K562 (cell line): ENCODE data around the gene RRAS. TPM values are rescaled to one million over a fixed set of nuclear protein-coding genes. Genes with fewer than 3 reads are reported as not detected.
A peak's percentile ranks its signal among the peaks of the same experiment; 100 is the strongest.

Source experiments
- BCOR ChIP-seq: fragments of 450-650 bp; IDR thresholded peaks from 2 replicates; pipeline ENCODE4 v1.6.1; 2016
- CBFA2T3 ChIP-seq: fragments of 450-650 bp; IDR thresholded peaks from 2 replicates; pipeline ENCODE4 v1.6.1; 2017
- CHD4 ChIP-seq: fragments of 200-600 bp; sonication (generic); IDR thresholded peaks from 3 replicates; pipeline ENCODE4 v1.6.1; 2012; ENCODE audit warnings: low read depth, mild to moderate bottlenecking, mixed read lengths, low read length, inconsistent platforms; ENCODE audit not compliant: insufficient read depth, insufficient replicate concordance, poor library complexity, severe bottlenecking
- EHMT2 ChIP-seq: fragments of 450-650 bp; IDR thresholded peaks from 2 replicates; pipeline ENCODE4 v1.6.1; 2018; ENCODE audit warnings: antibody characterized with exemption
- ELF1 ChIP-seq: fragments of 200-800 bp; sonication (Bioruptor generic); IDR thresholded peaks from 2 replicates; pipeline ENCODE4 v1.6.1; 2016; ENCODE audit warnings: missing genetic modification characterization, missing compliant biosample characterization
- FOXP4 ChIP-seq: sonication (generic); formaldehyde crosslinking; IDR thresholded peaks from 2 replicates; pipeline ENCODE4 v1.8.0; 2022; ENCODE audit warnings: mild to moderate bottlenecking, missing genetic modification reagents, borderline replicate concordance
- HNRNPUL1 ChIP-seq: fragments of 200-400 bp; formaldehyde crosslinking; IDR thresholded peaks from 2 replicates; pipeline ENCODE4 v1.6.1; 2017; ENCODE audit warnings: low read length
- L3MBTL2 ChIP-seq: fragments of 450-650 bp; IDR thresholded peaks from 2 replicates; pipeline ENCODE4 v1.6.1; 2016; ENCODE audit warnings: mild to moderate bottlenecking, moderate library complexity
- MTA2 ChIP-seq: fragments of 450-650 bp; IDR thresholded peaks from 2 replicates; pipeline ENCODE4 v1.6.1; 2016; ENCODE audit warnings: low read depth
- NR2C1 ChIP-seq, 2 experiments: fragments of 450-650 bp; IDR thresholded peaks; 2 replicates each; pipeline ENCODE4 v1.6.1; 2017; ENCODE audit warnings: mild to moderate bottlenecking in 2 of 2, antibody characterized with exemption in 1 of 2, inconsistent platforms in 1 of 2, missing compliant biosample characterization in 1 of 2, missing genetic modification characterization in 1 of 2
- POLR2AphosphoS5 ChIP-seq: IDR thresholded peaks from 2 replicates; pipeline ENCODE4 v1.6.1; 2011; ENCODE audit warnings: mild to moderate bottlenecking, low read depth, low read length, moderate library complexity; ENCODE audit not compliant: control insufficient read depth, insufficient read depth
- ZBTB33 ChIP-seq: sonication (generic); formaldehyde crosslinking; IDR thresholded peaks from 2 replicates; pipeline ENCODE4 v1.8.1; 2023; ENCODE audit warnings: mild to moderate bottlenecking, missing genetic modification reagents
- ZFP36 ChIP-seq: fragments of 150-350 bp; IDR thresholded peaks from 2 replicates; pipeline ENCODE4 v1.6.1; 2018; ENCODE audit warnings: low read length, low read depth; ENCODE audit not compliant: partially characterized antibody
- ZKSCAN3 ChIP-seq: fragments of 250-450 bp; sonication (Bioruptor Pico); IDR thresholded peaks from 2 replicates; pipeline ENCODE4 v1.4.0; 2020
- ZNF239 ChIP-seq: fragments of 250-450 bp; sonication (Bioruptor Pico); IDR thresholded peaks from 2 replicates; pipeline ENCODE4 v1.4.0; 2020; ENCODE audit warnings: mild to moderate bottlenecking
- ZNF57 ChIP-seq: fragments of 450-650 bp; formaldehyde crosslinking; IDR thresholded peaks from 2 replicates; pipeline ENCODE4 v1.4.0; 2020; ENCODE audit warnings: mild to moderate bottlenecking, moderate library complexity
- polyA plus RNA-seq, 8 experiments: library from polyadenylated mRNA; depleted of rRNA in 4 of 8; stranded (reverse) in 5 of 8; unstranded in 3 of 8; fragments of >200 nt; fragmentation: Nextera tagmentation in 2 of 8; fragmentation: Illumina TruSeq in 1 of 8; extraction: Ambion mirVana in 2 of 8; extraction: Trizol in 1 of 8; gene quantifications; 2 replicates each; pipeline versions ENCODE4 v1.2.1 to v1.2.3, GENCODE V29; 2011 to 2014; ENCODE audit warnings: inconsistent platforms in 1 of 8, missing spikeins in 1 of 8
- total RNA-seq, 7 experiments: library from RNA; depleted of rRNA in 6 of 7; stranded (reverse); fragments of >200 nt in 6 of 7; fragmentation: Illumina TruSeq in 2 of 7; extraction: Trizol in 2 of 7; gene quantifications; 2 replicates each; pipeline versions ENCODE4 v1.2.1 to v1.2.3, GENCODE V29; 2011 to 2021; ENCODE audit warnings: low replicate concordance in 1 of 7
- TF ChIP-seq, protein P1 (sequence below): sonication (generic); formaldehyde crosslinking; IDR thresholded peaks from 2 replicates; pipeline ENCODE4 v1.8.0; 2023; ENCODE audit warnings: mild to moderate bottlenecking, missing genetic modification reagents
- TF ChIP-seq, protein P2 (sequence below): sonication (generic); formaldehyde crosslinking; IDR thresholded peaks from 2 replicates; pipeline ENCODE4 v1.8.1; 2023; ENCODE audit warnings: mild to moderate bottlenecking, missing genetic modification reagents

Gene RRAS
- total and polyA plus RNA-seq, 9 of the 15 experiments (the other 6 are each of a cell fraction or from before 2014, with no cell fraction given) = 0.70 to 17.3 (median 8.2) TPM

DNA sequence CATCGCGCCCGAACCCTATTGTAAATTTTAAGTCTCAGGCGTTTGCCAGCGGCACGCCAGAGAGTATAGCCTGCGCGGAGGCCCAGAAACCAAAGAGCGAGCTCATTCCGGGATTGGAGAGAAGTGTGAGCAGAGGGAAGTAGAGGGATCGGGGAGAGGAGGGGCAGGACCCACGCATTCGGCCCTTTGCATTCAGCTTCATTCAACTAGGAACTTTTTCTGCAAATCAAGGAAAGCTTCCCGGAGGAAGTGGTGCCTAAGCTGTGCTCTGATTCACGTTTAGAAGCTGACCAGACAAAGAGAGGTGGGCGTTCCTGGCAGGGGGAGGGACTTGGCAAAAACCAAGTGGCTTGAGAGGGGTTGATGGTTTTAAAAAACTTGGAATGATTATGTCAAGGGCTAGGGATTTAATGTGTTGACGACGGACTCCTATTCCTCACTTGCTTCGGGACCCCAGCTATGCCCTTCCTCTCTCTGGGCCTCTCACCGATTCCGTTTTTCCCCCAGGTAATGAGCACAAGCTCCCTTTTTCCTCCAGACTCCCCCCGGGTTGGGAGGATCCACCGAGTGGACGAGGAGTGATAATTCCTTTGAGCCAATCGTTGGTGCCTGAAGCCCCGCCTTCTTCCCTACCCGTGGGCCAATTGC lies 36.3 kb upstream of the RRAS start (continued):
- TF ChIP-seq, protein P1, sequence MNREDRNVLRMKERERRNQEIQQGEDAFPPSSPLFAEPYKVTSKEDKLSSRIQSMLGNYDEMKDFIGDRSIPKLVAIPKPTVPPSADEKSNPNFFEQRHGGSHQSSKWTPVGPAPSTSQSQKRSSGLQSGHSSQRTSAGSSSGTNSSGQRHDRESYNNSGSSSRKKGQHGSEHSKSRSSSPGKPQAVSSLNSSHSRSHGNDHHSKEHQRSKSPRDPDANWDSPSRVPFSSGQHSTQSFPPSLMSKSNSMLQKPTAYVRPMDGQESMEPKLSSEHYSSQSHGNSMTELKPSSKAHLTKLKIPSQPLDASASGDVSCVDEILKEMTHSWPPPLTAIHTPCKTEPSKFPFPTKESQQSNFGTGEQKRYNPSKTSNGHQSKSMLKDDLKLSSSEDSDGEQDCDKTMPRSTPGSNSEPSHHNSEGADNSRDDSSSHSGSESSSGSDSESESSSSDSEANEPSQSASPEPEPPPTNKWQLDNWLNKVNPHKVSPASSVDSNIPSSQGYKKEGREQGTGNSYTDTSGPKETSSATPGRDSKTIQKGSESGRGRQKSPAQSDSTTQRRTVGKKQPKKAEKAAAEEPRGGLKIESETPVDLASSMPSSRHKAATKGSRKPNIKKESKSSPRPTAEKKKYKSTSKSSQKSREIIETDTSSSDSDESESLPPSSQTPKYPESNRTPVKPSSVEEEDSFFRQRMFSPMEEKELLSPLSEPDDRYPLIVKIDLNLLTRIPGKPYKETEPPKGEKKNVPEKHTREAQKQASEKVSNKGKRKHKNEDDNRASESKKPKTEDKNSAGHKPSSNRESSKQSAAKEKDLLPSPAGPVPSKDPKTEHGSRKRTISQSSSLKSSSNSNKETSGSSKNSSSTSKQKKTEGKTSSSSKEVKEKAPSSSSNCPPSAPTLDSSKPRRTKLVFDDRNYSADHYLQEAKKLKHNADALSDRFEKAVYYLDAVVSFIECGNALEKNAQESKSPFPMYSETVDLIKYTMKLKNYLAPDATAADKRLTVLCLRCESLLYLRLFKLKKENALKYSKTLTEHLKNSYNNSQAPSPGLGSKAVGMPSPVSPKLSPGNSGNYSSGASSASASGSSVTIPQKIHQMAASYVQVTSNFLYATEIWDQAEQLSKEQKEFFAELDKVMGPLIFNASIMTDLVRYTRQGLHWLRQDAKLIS (CRISPR knock-in tag) = peak; percentile 85; the same call in 1 of the 2 replicates
- TF ChIP-seq ZFP36 (peak; percentile 100), MTA2 (no peak), L3MBTL2 (peak; percentile 30), ZKSCAN3 (CRISPR knock-in tag) (no peak), EHMT2 (no peak), BCOR (peak; percentile 99), CBFA2T3 (peak; percentile 11; the same call in 1 of the 2 replicates), ELF1 (no peak), CHD4 (peak; percentile 93), NR2C1 (IDR thresholded peaks at IDR 0.05) (no peak), NR2C1 (tag; IDR thresholded peaks at IDR 0.05) (no peak), POLR2AphosphoS5 (peak; percentile 80), ZBTB33 (0 out of 2 replicates have a peak, but pooled peaks have one; percentile 65), FOXP4 (CRISPR knock-in tag) (no peak), ZNF57 (CRISPR knock-in tag) (0 out of 2 replicates have a peak, but pooled peaks have one; percentile 10), HNRNPUL1 (no peak), ZNF239 (CRISPR knock-in tag) (no peak)
- TF ChIP-seq, protein P2, sequence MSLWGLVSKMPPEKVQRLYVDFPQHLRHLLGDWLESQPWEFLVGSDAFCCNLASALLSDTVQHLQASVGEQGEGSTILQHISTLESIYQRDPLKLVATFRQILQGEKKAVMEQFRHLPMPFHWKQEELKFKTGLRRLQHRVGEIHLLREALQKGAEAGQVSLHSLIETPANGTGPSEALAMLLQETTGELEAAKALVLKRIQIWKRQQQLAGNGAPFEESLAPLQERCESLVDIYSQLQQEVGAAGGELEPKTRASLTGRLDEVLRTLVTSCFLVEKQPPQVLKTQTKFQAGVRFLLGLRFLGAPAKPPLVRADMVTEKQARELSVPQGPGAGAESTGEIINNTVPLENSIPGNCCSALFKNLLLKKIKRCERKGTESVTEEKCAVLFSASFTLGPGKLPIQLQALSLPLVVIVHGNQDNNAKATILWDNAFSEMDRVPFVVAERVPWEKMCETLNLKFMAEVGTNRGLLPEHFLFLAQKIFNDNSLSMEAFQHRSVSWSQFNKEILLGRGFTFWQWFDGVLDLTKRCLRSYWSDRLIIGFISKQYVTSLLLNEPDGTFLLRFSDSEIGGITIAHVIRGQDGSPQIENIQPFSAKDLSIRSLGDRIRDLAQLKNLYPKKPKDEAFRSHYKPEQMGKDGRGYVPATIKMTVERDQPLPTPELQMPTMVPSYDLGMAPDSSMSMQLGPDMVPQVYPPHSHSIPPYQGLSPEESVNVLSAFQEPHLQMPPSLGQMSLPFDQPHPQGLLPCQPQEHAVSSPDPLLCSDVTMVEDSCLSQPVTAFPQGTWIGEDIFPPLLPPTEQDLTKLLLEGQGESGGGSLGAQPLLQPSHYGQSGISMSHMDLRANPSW (CRISPR knock-in tag) = peak; percentile 70; the same call in 1 of the 2 replicates
